HG03439 (cell line): ENCODE results near the gene MMD.
"Not testable (repeated sequence)": the region's sequence is repeated elsewhere in the genome, so short reads cannot be mapped to it uniquely, and the experiment has no call there.

Experiments used
- ATAC-seq: cut with Tn5 transposase; IDR thresholded peaks from one replicate; pipeline ENCODE4 v1.9.1; 2021; ENCODE audit warnings: mild to moderate bottlenecking, moderate library complexity; ENCODE audit not compliant: unreplicated experiment

The MMD gene

GRCh38 chr17:55424893-55425540, 3.4 kb upstream of the MMD start:
- no peak for ATAC-seq

- no peak for ATAC-seq
These were observed 1.9 kb upstream of the MMD start for GRCh38 chr17:55423535-55423934.

- not testable (repeated sequence) for ATAC-seq
These were observed 1.2 kb upstream of the MMD start for GRCh38 chr17:55422828-55423164.

- no peak for ATAC-seq
These were observed 858 bp downstream of the MMD start for GRCh38 chr17:55420776-55421178.

GRCh38 chr17:55420067-55420775, 1.4 kb downstream of the MMD start:
- no peak for ATAC-seq

GRCh38 chr17:55418369-55419268, 3.0 kb downstream of the MMD start:
- no peak for ATAC-seq

GRCh38 chr17:55417411-55418268, 4.0 kb downstream of the MMD start:
- ATAC-seq = no peak

GRCh38 chr17:55416470-55417052, 5.1 kb downstream of the MMD start:
- ATAC-seq = no peak

- no peak for ATAC-seq
These were observed 5.6 kb downstream of the MMD start for GRCh38 chr17:55416000-55416399.

- ATAC-seq = no peak
These were observed 6.7 kb downstream of the MMD start for GRCh38 chr17:55414983-55415382.

- no peak for ATAC-seq
These were observed 7.7 kb downstream of the MMD start for GRCh38 chr17:55413825-55414489.

- ATAC-seq = no peak
These were observed 10.2 kb downstream of the MMD start for GRCh38 chr17:55411463-55411855.

GRCh38 chr17:55410722-55411462, 10.7 kb downstream of the MMD start:
- no peak for ATAC-seq

- ATAC-seq = no peak
These were observed 12.4 kb downstream of the MMD start for GRCh38 chr17:55409030-55409800.

- ATAC-seq = no peak
These were observed 13.7 kb downstream of the MMD start for GRCh38 chr17:55407641-55408566.

- no peak for ATAC-seq
These were observed 16.0 kb downstream of the MMD start for GRCh38 chr17:55405600-55405999.

GRCh38 chr17:55404197-55404596, 17.4 kb downstream of the MMD start:
- ATAC-seq = not testable (repeated sequence)
